GM12878 (cell line): Measurements from ENCODE around the gene CACNA2D2. TPM values are rescaled to one million over a fixed set of nuclear protein-coding genes. Genes with fewer than 3 reads are reported as not detected.

ENCODE experiments used
- ATAC-seq: fragments of 200-7000 bp; cut with Tn5 transposase; 3 replicates; pipeline ENCODE4 v1.9.1; 2020; ENCODE audit warnings: mild to moderate bottlenecking, moderate library complexity
- BruUV-seq: library from RNA; stranded (reverse); fragments of 400-500 nt; replicated peaks from 2 replicates; lab custom pipeline; 2021; lab: Mats Ljungman, UMichigan
- CTCF ChIA-PET: fragments of 300-600 bp; sonication (Branson Sonifier 250); formaldehyde crosslinking; extraction: SDS; loops from one replicate; lab custom pipeline; 2021; ENCODE audit warnings: inconsistent platforms; lab: Yijun Ruan, JAX
- POLR2A ChIA-PET: fragments of 350-600 bp; formaldehyde crosslinking; extraction: SDS; loops from one replicate; lab custom pipeline; 2021; ENCODE audit warnings: inconsistent platforms; lab: Charles Lee
- RAD21 ChIA-PET: fragments of 300-600 bp; sonication (Branson Sonifier 250); formaldehyde crosslinking; loops from one replicate; lab custom pipeline; 2023; ENCODE audit warnings: antibody characterized with exemption; ENCODE audit not compliant: unreplicated experiment; lab: Charles Lee
- SMC1A ChIA-PET: fragments of 300-600 bp; sonication (Branson Sonifier 250); formaldehyde crosslinking; loops from one replicate; lab custom pipeline; 2023; ENCODE audit not compliant: unreplicated experiment, uncharacterized antibody; lab: Charles Lee
- DNase-seq: peaks from one replicate; pipeline ENCODE4 v3.0.0-alpha.2; 2011; ENCODE audit warnings: low read depth, low spot score
- FAIRE-seq: peaks from 3 replicates; lab custom pipeline; 2011; peaks lifted over from hg19 to GRCh38; lab: Jason Lieb, UNC
- H2AFZ ChIP-seq: 2 replicates; pipeline ENCODE4 v1.6.0; 2011; ENCODE audit warnings: low read depth, low read length, control low read depth; ENCODE audit not compliant: control insufficient read depth
- H3K27ac ChIP-seq: 2 replicates; pipeline ENCODE4 v1.5.1; 2011; ENCODE audit warnings: control low read depth; ENCODE audit not compliant: control insufficient read depth, insufficient read depth
- H3K27me3 ChIP-seq, 2 experiments: replicated peaks in 1 of 2; 2 replicates each; pipeline versions ENCODE4 v1.6.0 to v1.6.1; 2011; ENCODE audit warnings: low read length in 1 of 2; ENCODE audit not compliant: control insufficient read depth in 2 of 2, insufficient read depth in 2 of 2
- H3K36me3 ChIP-seq, 2 experiments: 2 replicates each; pipeline ENCODE4 v1.5.1; 2011; ENCODE audit warnings: low read length in 1 of 2; ENCODE audit not compliant: control insufficient read depth in 2 of 2, insufficient read depth in 2 of 2
- H3K4me1 ChIP-seq: 2 replicates; pipeline ENCODE4 v1.6.1; 2011; ENCODE audit warnings: mild to moderate bottlenecking, low read length, moderate library complexity, mixed read lengths; ENCODE audit not compliant: control insufficient read depth, insufficient read depth
- H3K4me2 ChIP-seq: 2 replicates; pipeline ENCODE4 v1.6.0; 2011; ENCODE audit warnings: control low read depth; ENCODE audit not compliant: control insufficient read depth, insufficient read depth
- H3K4me3 ChIP-seq: fragments of 200-600 bp; sonication (generic); 2 replicates; pipeline ENCODE4 v1.5.1; 2016
- H3K79me2 ChIP-seq: 2 replicates; pipeline ENCODE4 v1.6.0; 2011; ENCODE audit warnings: low read length; ENCODE audit not compliant: control insufficient read depth, insufficient read depth
- H3K9ac ChIP-seq: 2 replicates; pipeline ENCODE4 v1.8.0; 2011; ENCODE audit warnings: low read length, control low read depth, mixed read lengths; ENCODE audit not compliant: control insufficient read depth, insufficient read depth
- H3K9me3 ChIP-seq: replicated peaks from 3 replicates; pipeline ENCODE4 v1.5.1; 2011; ENCODE audit warnings: mild to moderate bottlenecking, low read length; ENCODE audit not compliant: control insufficient read depth, insufficient read depth
- H4K20me1 ChIP-seq: 2 replicates; pipeline ENCODE4 v1.6.0; 2011; ENCODE audit not compliant: control insufficient read depth, insufficient read depth
- BHLHE40 ChIP-seq, 2 experiments: fragments of 450-650 bp in 1 of 2; IDR thresholded peaks; 2 replicates each; pipeline ENCODE4 v1.6.1; 2011 to 2017; ENCODE audit warnings: low read depth in 2 of 2, borderline replicate concordance in 1 of 2, improper control_type of control experiment in 1 of 2, low read length in 1 of 2, mild to moderate bottlenecking in 1 of 2
- ZNF687 ChIP-seq: fragments of 450-650 bp; IDR thresholded peaks from 2 replicates; pipeline ENCODE4 v1.6.1; 2017; ENCODE audit warnings: mild to moderate bottlenecking, moderate library complexity
- WGBS: methylation state at CpG from one replicate; pipeline ENCODE4 v1.1.6; 2016; ENCODE audit warnings: low lambda C conversion rate; ENCODE audit not compliant: insufficient replicate concordance, insufficient coverage; ENCODE audit errors: missing lambda C conversion rate; 5-methylcytosine and 5-hydroxymethylcytosine counted together
- in situ Hi-C: fragments of 300-500 bp; cut with MboI; formaldehyde crosslinking; loops from 9 replicates; pipeline ENCODE4 v1.14.3; 2018; ENCODE audit warnings: mixed read lengths
- intact Hi-C: fragments of 100-400 bp; cut with micrococcal nuclease; formaldehyde crosslinking; loops from one replicate; pipeline ENCODE4 v1.14.2; 2022; ENCODE audit not compliant: unreplicated experiment
- polyA plus RNA-seq, 11 experiments: library from polyadenylated mRNA; depleted of rRNA in 4 of 11; unstranded in 6 of 11; stranded (reverse) in 5 of 11; fragments of >200 nt; fragmentation: Nextera tagmentation in 4 of 11; fragmentation: Illumina TruSeq in 1 of 11; extraction: Ambion mirVana in 4 of 11; extraction: Trizol in 1 of 11; gene quantifications; 1 replicate in 1 of 11; 2 replicates in 10 of 11; pipeline versions ENCODE4 v1.2.1 to v1.2.3, GENCODE V29; 2011 to 2016; ENCODE audit warnings: inconsistent platforms in 2 of 11, missing spikeins in 2 of 11, low read depth in 1 of 11
- total RNA-seq, 4 experiments: library from RNA; depleted of rRNA in 3 of 4; stranded (reverse); fragments of >200 nt in 3 of 4; fragmentation: Illumina TruSeq in 1 of 4; extraction: Trizol in 1 of 4; gene quantifications; 2 replicates each; pipeline versions ENCODE4 v1.2.1 to v1.2.3, GENCODE V29; 2013 to 2021

The CACNA2D2 gene
- total and polyA plus RNA-seq, 10 of the 15 experiments (the other 5 are each of a cell fraction or from before 2014, with no cell fraction given): 0.03 to 0.07 TPM; not detected in 8

- TF ChIP-seq BHLHE40 (IDR thresholded peaks at IDR 0.05; ENCODE audit: borderline replicate concordance in 1 of 2, low read depth in 2 of 2, low read length in 1 of 2) (peak in 1 of 2 experiments; percentile 27; a peak in 1 of 4 replicates), ZNF687 (no peak)
- Histone ChIP-seq H3K9ac (no peak overlapping the region), H3K27me3 (no peaks in the 10 kb centered on the region; a peak in 3 of 4 replicates), H3K4me2 (no peak overlapping the region), H2AFZ (no peak overlapping the region), H3K36me3 (no peaks in the 10 kb centered on the region), H3K9me3 (no peaks in the 10 kb centered on the region), H4K20me1 (no peaks in the 10 kb centered on the region), H3K79me2 (no peaks in the 10 kb centered on the region), H3K4me3 (no peak overlapping the region), H3K27ac (no peak overlapping the region), H3K4me1 (peaks cover 5% of the 10 kb centered on the region; the same call in 1 of the 2 replicates)
- 15% methylated on average over 9 of the region's 9 CpGs for WGBS
- intact Hi-C loops (no loop called here), in situ Hi-C loops (no loop called here)
- ChIA-PET POLR2A (interaction anchor here (0.6 kb wide), 1 partner anchor 16 kb away, joined by 4 read pairs; no protein-coding TSS in a partner anchor), RAD21 (no interaction called here), SMC1A (no interaction called here), CTCF (no interaction called here)
- DNase-seq: no peak
- no TSS peak for BruUV-seq
- no peak for FAIRE-seq
- no peak for ATAC-seq
Observed at GRCh38 chr3:50369012-50369670, 134.3 kb downstream of the CACNA2D2 start.
